Measurements from ENCODE around the gene SPTBN1.

The SPTBN1 gene

DNA sequence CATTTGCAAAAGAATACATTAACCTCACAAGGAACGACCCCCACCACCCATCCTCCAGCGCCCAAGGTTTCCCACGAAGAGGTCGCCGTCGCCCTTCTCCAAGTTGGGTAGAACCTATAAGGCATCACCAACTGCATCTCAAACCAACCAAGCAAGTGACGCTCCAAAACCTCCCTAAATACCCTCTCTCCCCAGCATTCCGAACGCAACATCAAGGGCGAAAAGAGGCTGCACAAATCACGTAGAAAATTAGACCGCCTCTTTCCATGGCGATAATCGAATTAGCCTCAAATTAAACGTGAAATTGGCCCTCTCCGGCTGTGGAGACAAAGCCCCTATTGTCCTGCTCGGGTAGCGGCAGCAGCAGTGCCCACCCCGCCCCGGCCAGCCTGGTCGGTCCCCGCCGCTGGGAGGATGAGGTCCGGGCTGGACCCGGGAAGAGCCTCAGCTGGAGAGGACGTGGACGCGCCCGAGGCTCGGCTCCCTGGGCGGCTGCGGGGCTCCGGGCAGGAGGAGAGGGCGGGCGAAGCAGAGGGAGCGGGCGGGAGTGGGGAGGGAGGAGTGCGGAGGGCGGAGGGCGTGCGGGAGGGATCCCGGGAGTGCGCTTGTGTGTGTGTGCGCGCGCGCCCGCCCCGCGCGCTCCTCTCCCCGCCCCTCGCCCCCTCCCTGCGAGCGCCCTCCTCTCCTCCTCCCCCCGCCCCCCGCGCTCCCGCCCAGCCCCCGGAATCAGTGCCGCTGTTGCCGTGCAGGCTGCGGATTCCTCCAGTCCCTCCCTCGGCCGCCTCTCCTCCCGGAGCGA lies at the start of gene SPTBN1:
TSS of gene SPTBN1 (plus strand) at position 765 of the 799 bp plus-strand sequence. CDS start 70,092 bp downstream, outside the sequence.
- DNase-seq: peak; percentile 97

- DNase-seq: no peak
These were observed 48.4 kb upstream of the SPTBN1 start for GRCh38 chr2:54407693-54408092.

- no peak for DNase-seq
These were observed 47.8 kb upstream of the SPTBN1 start for GRCh38 chr2:54408288-54408687.

DNA sequence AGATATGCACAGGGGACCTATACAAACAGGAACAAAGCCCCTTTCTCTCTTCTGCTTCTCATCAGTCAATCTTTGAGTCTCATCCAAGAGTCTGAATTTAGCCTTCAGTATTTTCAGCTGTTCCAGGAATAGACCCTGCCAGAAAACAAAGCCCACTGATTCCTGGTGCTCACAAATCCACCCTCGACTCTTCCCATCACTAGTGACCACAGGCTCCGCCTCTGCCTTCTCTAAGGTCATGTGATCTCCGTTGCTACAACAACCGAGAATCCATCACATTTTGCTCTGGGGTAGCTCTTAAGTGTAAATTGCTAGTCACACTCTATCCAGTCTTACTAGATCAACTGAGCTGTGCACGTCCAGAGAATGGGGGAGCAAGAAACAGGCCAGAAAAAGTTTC lies 46.4 kb upstream of the SPTBN1 start:
- peak; percentile 70 for DNase-seq

- no peak for DNase-seq
These were observed 44.2 kb upstream of the SPTBN1 start for GRCh38 chr2:54411801-54412354.

GRCh38 chr2:54416166-54416813 lies 39.8 kb upstream of the SPTBN1 start:
- DNase-seq: no peak

DNA sequence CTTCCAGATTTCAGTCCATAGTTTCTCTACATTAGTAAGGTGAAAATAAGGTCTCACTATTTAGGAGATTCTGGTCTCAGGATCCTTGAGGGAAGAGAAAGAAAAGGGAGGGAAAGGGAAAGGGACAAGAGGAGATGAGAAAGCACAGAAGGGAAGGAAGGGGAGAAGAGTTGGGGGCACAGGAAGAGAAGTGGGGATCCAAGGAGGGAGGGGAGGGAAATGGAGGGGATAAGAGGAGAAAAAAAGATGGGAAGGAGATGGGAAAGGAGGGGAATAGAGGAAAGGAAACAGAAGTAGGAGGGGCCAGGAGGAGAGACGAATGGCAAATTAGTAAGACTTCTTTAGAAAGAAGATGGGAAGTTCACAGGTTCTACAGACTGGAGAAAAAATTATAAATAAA lies 39.2 kb upstream of the SPTBN1 start:
- no peak for DNase-seq

- DNase-seq: no peak
These were observed 38.5 kb upstream of the SPTBN1 start for GRCh38 chr2:54417577-54417976.

GRCh38 chr2:54419388-54419787 lies 36.7 kb upstream of the SPTBN1 start:
- DNase-seq: no peak

DNA sequence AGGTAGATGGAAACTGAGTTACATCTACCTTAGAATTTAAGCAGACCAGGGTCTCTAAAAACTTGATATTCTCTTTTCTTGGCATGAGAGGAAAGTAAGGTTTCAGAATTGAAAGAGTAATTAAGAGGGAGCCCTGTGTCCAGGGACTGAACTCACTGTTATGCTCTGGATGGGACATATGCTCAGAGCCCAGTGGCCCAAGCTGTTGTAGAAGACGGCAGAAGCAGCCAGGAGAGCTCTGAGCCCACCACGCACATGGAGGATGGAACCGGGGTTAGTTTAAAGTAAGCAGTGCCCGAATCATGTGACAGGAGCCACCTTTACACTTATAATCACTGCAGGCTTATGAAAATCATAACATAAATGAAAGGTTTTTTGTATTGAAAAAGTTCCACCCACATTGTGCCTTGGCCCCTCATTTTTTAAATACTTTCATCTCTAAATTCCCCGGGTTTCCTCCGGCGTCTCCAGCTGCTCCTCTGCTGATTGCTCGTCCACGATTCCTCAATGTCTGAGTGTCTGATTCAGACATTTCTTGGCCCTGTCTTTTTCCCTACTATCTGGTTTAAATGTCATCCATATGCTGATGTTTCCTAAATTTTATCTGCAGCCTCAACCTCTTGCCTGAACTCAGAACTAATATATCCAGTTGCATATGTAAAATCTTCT lies 36.1 kb upstream of the SPTBN1 start:
- no peak for DNase-seq

DNA sequence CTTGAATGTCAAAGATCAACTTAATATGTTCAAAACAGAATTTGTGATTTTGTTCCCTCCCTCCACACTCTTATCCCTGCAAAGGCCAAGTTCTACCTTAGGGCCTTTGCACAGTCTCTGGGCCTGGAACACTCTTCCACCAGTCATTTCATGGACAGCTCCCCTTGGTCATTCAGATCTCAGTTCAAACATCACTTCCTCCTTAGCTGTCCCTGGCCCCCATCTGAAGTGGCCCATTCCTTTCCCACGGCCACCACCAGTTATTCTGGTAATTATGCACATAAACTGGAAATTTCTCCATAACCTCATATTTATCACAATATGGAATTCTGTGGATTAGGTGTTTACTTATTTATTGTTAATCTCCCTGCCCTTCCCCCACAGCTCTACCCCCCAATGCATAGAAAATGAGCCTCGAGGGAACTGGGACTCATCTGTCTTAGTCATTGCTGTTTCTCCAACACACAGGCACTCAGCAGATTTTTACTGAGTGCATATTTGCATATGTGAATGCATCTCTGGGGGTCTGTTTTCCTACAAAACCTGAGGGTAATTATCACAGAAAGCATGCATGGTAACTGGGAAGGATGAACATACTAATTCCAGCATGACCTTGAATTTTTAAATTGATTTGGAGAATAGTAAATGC lies 35.5 kb upstream of the SPTBN1 start:
- DNase-seq: no peak

GRCh38 chr2:54422072-54422581 lies 34.0 kb upstream of the SPTBN1 start:
- DNase-seq: no peak

GRCh38 chr2:54423213-54423612 lies 32.9 kb upstream of the SPTBN1 start:
- no peak for DNase-seq

DNA sequence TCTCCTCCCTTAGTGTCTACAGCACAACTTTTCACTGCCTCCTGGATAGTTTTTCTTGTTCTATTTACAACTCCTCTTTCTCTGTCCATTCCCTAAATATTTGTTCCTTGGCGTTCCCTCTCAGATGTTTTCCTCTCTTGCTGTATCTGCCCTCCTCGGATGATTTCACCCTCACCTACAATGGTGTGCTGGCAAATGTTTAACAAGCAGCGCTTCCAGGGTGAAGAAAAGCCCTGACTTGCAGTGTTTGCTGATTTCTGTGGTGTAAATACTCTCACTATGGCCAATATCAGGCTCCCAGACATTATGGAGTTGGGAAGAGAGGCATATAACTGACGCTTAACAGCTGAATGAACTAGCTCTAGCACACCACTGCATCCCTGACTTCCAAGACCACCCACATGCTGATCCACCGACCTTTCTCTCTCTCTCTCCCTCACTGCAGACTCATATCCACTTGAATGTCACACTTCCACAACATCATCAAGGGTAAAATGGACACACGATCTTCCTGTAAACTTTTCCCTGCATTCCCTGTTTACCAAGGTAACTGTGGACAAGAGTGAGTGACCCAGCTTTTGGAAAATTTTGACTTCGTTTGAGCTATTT lies 31.5 kb upstream of the SPTBN1 start:
- no peak for DNase-seq

DNA sequence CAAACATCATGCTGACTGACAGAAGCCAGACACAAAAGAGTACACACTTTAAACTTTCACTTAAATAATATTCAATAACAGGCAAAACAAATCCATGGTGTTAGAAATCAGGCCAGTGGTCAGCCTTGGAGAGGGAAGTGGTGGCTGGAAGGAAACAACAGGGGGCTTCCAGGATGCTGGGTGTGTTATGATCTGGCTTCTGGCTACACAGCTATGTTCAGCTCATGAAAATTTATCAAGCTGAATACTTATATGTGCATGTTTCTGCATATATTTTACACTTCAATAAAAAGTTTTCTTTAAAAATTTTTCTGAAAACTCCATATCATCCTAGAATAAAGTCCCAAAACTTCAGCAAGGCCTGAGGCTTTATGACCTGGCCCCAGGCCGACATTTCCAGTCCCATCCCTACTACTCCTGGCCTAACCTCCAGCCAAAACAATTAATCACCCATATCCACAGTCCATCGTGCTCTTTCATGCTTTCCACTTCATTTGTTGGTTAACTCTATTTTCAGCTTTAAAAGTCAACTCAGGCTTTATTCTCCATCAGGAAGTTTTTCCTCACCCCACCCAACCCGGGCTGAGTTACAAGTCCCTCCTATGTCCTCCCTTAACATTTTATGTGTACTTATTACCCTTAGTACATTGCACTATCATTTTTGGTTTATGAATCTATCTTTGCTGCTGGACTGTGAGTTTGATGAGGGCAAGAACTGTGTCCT lies 27.9 kb upstream of the SPTBN1 start:
- peak; percentile 81 for DNase-seq

DNA sequence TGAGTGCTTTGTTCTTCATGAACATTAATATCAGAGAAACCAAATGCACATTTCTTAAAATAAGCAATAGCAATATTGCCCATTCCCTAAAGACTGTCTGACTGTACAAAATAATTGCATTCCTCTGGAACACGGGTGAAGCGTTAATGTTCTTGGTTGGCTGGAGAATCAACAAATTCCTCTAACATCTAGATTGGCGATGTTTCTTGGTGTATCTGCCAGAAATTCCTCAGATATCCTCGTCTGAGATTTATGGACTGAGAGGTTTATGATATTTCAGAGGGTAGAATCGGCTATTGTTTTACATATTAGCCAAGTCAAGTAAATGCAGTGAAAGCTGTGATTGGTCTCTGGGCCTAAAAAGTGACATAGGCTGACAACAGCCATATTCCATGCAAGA lies 27.1 kb upstream of the SPTBN1 start:
- DNase-seq: no peak

DNA sequence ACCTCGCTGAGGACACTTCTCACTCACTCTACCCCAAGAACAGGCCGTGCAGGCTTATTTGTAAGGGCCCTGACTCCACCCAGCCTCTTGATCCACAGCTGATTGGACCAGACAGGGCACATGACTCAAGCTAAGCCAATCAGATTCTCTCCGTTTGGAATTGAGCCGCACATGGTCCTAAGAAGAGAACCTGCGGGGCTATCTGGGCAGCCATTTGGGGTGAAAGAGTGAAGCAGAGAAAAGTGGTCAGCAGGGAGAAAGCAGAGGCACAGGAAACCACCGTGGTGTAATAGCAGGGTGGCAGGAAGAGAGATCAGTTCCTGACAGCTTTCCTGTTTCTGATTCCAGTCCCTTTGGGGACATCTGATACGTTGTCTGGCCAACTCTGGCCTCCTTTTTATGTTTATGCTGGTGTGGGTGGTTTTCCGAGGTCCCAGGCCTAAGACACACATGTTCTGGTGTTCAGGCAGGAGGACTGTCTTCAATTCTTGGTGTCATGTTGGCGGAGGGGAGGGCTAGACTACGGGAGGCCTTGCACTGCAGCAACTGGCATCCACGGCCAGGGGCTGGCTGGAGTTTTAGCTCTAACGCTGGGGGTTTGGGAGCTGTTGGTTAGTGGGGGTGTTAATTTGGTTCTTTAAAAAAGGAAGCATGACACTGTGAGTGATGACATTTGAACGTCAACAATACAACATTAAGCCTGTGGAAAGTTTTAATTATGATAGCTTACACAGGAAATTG lies 26.1 kb upstream of the SPTBN1 start:
- no peak for DNase-seq

DNA sequence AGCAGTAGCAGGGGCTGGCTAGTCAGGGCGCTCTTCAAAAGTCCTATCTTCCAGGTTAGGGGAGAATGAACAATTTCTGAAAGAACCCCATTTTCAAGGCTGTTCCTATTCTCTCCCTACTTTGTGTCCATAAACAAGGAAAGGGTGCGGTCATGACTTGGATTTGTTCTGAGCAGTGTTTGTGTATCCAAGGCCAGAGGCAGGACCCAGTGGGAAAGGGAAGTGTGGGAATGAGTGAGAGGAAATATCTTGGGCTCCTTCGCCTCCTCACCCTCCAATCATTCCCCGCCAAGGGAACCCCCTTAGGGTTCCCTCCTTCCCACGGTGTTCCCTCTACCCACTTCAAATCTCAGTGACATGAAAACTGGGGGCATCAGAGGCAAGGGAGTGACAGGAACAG lies 25.5 kb upstream of the SPTBN1 start:
- DNase-seq: no peak

DNA sequence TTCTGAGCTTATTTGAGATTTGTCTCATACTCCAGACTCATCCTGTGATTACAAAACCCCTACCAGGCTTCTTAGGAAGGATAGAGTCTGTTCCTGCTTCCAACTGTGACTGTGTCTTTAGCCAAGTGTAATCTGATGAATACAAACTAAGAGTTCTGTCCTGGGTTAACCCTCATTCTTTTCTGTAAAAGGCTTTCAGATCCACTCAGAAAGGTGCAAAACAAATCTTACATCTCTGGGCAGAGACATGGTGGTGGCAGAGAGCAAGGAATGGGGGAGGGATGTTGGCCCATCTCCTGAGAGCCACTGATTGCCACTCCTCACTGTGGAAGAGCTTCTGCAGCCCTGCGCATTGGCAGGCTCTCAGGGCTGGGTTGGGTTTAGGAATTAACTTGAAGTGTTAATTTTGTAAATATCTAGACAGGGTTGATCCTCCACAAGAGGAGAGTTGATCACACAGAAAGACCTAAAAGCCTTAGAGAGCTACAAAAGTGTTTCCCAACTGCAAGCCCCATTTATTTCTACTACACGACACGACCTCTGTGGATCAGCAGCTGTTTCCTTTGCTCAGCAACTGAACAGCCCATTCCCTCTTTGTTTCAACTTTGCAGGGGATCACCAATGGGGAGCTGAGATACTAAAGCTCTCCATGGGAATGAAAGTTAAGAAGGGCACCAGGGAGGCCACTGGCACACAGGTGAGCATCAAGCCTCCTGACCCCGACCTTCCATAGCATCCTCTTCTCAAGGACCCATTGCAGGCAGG lies 23.7 kb upstream of the SPTBN1 start:
- DNase-seq: no peak

DNA sequence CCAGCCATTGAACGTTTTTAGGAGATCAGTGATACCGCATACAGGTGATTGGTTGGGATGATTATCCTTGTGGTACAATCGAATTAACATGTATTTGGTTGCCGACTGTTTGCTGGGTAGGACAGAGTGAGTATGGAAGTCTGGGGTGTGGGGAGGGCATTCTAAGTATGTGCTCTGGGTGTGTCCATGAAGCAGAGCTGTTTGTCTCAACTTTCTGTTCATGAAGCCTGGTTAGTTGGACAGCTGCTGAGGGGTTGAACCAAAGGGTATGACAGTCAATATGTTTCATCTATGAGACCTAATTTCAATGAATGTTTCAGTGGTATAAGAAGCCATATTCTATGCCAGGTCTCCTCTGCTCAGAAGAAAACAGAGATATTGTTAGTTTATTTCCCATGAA lies 21.9 kb upstream of the SPTBN1 start:
- no peak for DNase-seq

Measured in left hindlimb (tissue), 1 donor.